NOMO-1 (cell line): ENCODE measurements around the gene NCBP3.

Source experiments
- DNase-seq, 2 experiments: peaks; one replicate each; lab custom pipeline; 2025; ENCODE audit not compliant: unreplicated experiment in 2 of 2; lab: John Stamatoyannopoulos, UW

The NCBP3 gene

GRCh38 chr17:3815122-3815521, 30.9 kb downstream of the NCBP3 start:
- no peak for DNase-seq

GRCh38 chr17:3814361-3814760, 31.7 kb downstream of the NCBP3 start:
- no peak for DNase-seq

GRCh38 chr17:3813171-3813570, 32.9 kb downstream of the NCBP3 start:
- DNase-seq, result no peak

GRCh38 chr17:3812771-3813170, 33.3 kb downstream of the NCBP3 start:
- DNase-seq, result no peak

GRCh38 chr17:3812284-3812683, 33.8 kb downstream of the NCBP3 start:
- no peak for DNase-seq

- DNase-seq, result no peak
Observed at GRCh38 chr17:3810019-3810418, 36.0 kb downstream of the NCBP3 start.

GRCh38 chr17:3809135-3809534, 36.9 kb downstream of the NCBP3 start:
- no peak for DNase-seq

- no peak for DNase-seq
Observed at GRCh38 chr17:3808701-3809100, 37.3 kb downstream of the NCBP3 start.

GRCh38 chr17:3805581-3805980, 40.5 kb downstream of the NCBP3 start:
- no peak for DNase-seq

- no peak for DNase-seq
Observed at GRCh38 chr17:3804503-3804931, 41.5 kb downstream of the NCBP3 start.

GRCh38 chr17:3803308-3803640, 42.8 kb downstream of the NCBP3 start:
- DNase-seq, result peak; percentile 29 to 79

GRCh38 chr17:3802461-3803307, 43.4 kb downstream of the NCBP3 start:
- DNase-seq, result peak; percentile 19 to 79

GRCh38 chr17:3801792-3802191, 44.3 kb downstream of the NCBP3 start:
- DNase-seq, result no peak

- no peak for DNase-seq
Observed at GRCh38 chr17:3801347-3801746, 44.7 kb downstream of the NCBP3 start.

GRCh38 chr17:3800362-3801271, 45.4 kb downstream of the NCBP3 start, which contains the start of gene ITGAE:
Gene ITGAE, minus strand, starts transcription at chr17:3801188. Its CDS starts 44 bp downstream, at chr17:3801144.
- no peak for DNase-seq

- peak; percentile 42 to 61 for DNase-seq
Observed at GRCh38 chr17:3799181-3799945, 46.7 kb downstream of the NCBP3 start.

- peak in 1 of 2 experiments; percentile 12 for DNase-seq
Observed at GRCh38 chr17:3798273-3799180, 47.5 kb downstream of the NCBP3 start.

- DNase-seq, result no peak
Observed at GRCh38 chr17:3796822-3797170, 49.2 kb downstream of the NCBP3 start.

GRCh38 chr17:3796110-3796821, 49.8 kb downstream of the NCBP3 start:
- DNase-seq, result no peak
